ENCODE data around the gene LIMK1. TPM values are rescaled to one million over a fixed set of nuclear protein-coding genes. Genes with fewer than 3 reads are reported as not detected.
A peak's percentile ranks its signal among the peaks of the same experiment; 100 is the strongest.
"Not testable (repeated sequence)": the region's sequence is repeated elsewhere in the genome, so short reads cannot be mapped to it uniquely, and the experiment has no call there.

The LIMK1 gene
- total RNA-seq, 3 donors from 2014 or later: 17.9 to 22.1 (median 19.3) TPM

DNA sequence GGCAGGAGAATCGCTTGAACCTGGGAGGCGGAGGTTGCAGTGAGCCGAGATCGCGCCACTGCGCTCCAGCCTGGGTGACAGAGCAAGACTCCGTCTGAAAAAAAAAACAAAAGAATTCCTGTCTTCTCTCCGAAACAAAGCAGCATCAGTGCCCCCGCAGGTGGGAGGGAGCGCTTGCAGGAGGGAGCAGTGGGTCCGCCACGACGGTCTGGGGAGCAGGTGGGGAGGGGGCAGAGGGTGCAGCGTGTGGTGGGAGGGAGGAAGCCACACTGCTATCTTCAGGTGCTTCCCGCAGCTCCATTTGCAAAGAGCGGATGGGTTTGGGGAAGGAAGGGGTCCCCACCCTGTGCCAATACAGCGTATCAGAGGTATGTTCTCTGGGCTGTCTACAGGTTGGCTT lies 31.7 kb downstream of the LIMK1 start:
- no peaks in the 10 kb centered on the region for H3K4me1 Mint-ChIP-seq (ENCODE audit: low read depth)
- no peak for ATAC-seq

DNA sequence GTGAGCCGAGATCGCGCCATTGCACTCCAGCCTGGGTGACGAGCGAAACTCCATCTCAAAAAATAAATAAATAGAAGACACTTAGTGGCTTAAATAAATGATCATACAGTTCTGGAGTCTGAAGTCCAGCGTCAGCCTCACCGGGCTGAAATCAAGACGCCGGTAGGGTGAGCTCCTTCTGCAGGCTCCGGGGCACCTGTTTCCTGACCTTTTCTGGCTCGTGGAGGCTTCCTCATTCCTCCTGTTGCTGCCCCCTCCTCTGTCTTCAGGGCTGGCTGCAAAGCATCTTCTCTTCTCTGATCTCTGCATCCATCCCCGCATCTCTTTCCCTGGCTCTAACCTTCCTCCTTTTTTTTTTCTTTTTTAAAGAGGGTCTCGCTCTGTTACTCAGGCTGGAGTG lies 32.8 kb downstream of the LIMK1 start:
- no peak for DNase-seq
- no peak for ATAC-seq
- Mint-ChIP-seq H3K27me3 (ENCODE audit: low read depth) (no peaks in the 10 kb centered on the region), H3K36me3 (ENCODE audit: insufficient read depth) (peaks cover 11% of the 10 kb centered on the region), H3K4me1 (ENCODE audit: low read depth) (no peaks in the 10 kb centered on the region), H3K4me3 (no peak overlapping the region), H3K9me3 (no peaks in the 10 kb centered on the region)

More for the DNA sequence above, 31.7 kb downstream of the LIMK1 start:
- no peak overlapping the region for H3K4me3 Mint-ChIP-seq
- no peaks in the 10 kb centered on the region for H3K27me3 Mint-ChIP-seq (ENCODE audit: low read depth)
- peaks cover 10% of the 10 kb centered on the region for H3K36me3 Mint-ChIP-seq (ENCODE audit: insufficient read depth)
- no peak for DNase-seq
- no peaks in the 10 kb centered on the region for H3K9me3 Mint-ChIP-seq

- H3K36me3 Mint-ChIP-seq (ENCODE audit: insufficient read depth): peaks cover 11% of the 10 kb centered on the region
- no peak overlapping the region for H3K4me3 Mint-ChIP-seq
- DNase-seq (no peak), ATAC-seq (no peak)
- no peaks in the 10 kb centered on the region for H3K27me3 Mint-ChIP-seq (ENCODE audit: low read depth)
- no peaks in the 10 kb centered on the region for H3K9me3 Mint-ChIP-seq
- no peaks in the 10 kb centered on the region for H3K4me1 Mint-ChIP-seq (ENCODE audit: low read depth)
Measured at GRCh38 chr7:74119831-74120230, 36.2 kb downstream of the LIMK1 start.

GRCh38 chr7:74121401-74122249 lies 38.0 kb downstream of the LIMK1 start:
- DNase-seq (no peak), ATAC-seq (no peak)
- no peaks in the 10 kb centered on the region for H3K4me1 Mint-ChIP-seq (ENCODE audit: low read depth)
- H3K9me3 Mint-ChIP-seq: no peaks in the 10 kb centered on the region
- no peaks in the 10 kb centered on the region for H3K27me3 Mint-ChIP-seq (ENCODE audit: low read depth)
- H3K36me3 Mint-ChIP-seq (ENCODE audit: insufficient read depth): peaks cover 11% of the 10 kb centered on the region
- H3K4me3 Mint-ChIP-seq: no peak overlapping the region

DNA sequence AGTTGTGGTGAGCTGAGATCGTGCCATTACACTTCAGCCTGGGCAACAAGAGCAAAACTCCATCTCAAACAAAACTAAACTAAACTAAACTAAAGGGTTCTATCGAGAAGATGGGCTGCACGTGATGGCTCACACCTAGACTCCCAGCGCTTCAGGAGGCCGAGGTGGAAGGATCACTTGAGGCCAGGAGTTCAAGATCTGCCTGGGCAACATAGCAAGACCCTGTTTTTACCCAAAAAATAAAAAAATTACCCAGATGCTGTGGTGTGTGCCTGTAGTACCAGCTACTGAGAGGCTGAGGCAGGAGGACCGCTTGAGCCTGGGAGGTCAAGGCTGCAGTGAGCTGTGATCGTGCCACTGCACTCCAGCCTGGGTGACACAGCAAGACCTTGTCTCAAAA lies 40.3 kb downstream of the LIMK1 start:
- DNase-seq; ATAC-seq; H3K27me3 Mint-ChIP-seq (ENCODE audit: low read depth); H3K9me3 Mint-ChIP-seq; H3K36me3 Mint-ChIP-seq (ENCODE audit: insufficient read depth); H3K4me3 Mint-ChIP-seq; H3K4me1 Mint-ChIP-seq (ENCODE audit: low read depth): not testable (repeated sequence)

GRCh38 chr7:74126220-74126880 lies 42.7 kb downstream of the LIMK1 start:
- peaks cover 2% of the 10 kb centered on the region for H3K36me3 Mint-ChIP-seq (ENCODE audit: insufficient read depth)
- no peaks in the 10 kb centered on the region for H3K9me3 Mint-ChIP-seq
- H3K4me1 Mint-ChIP-seq (ENCODE audit: low read depth): no peaks in the 10 kb centered on the region
- DNase-seq: no peak
- no peaks in the 10 kb centered on the region for H3K27me3 Mint-ChIP-seq (ENCODE audit: low read depth)
- ATAC-seq: no peak
- no peak overlapping the region for H3K4me3 Mint-ChIP-seq

DNA sequence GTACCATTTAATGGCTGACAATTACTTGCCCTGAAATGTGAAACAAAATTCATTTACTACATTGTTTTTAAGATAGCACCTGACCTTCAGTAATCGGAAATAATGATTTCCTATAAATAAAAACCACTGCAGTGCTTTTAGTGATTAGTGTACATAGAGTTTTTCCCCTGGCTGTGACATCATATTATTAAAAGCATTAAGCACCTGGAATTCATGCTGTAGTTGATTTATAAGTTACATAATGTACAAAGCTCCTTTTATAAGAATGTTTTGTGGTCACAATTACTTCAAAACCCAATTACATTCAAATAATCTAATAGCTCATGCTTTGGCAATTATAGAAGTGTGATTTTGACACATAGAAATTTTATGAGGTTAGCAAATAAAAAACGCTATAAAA lies 46.3 kb downstream of the LIMK1 start:
- Mint-ChIP-seq H3K9me3 (no peaks in the 10 kb centered on the region), H3K4me3 (no peak overlapping the region), H3K4me1 (ENCODE audit: low read depth) (no peaks in the 10 kb centered on the region), H3K27me3 (ENCODE audit: low read depth) (no peaks in the 10 kb centered on the region), H3K36me3 (ENCODE audit: insufficient read depth) (no peaks in the 10 kb centered on the region)
- DNase-seq (no peak), ATAC-seq (no peak)

GRCh38 chr7:74130518-74130917 lies 46.9 kb downstream of the LIMK1 start:
- Mint-ChIP-seq H3K9me3 (no peaks in the 10 kb centered on the region), H3K4me1 (ENCODE audit: low read depth) (no peaks in the 10 kb centered on the region), H3K36me3 (ENCODE audit: insufficient read depth) (no peaks in the 10 kb centered on the region), H3K27me3 (ENCODE audit: low read depth) (no peaks in the 10 kb centered on the region), H3K4me3 (no peak overlapping the region)
- no peak for ATAC-seq
- no peak for DNase-seq

- Mint-ChIP-seq H3K27me3 (ENCODE audit: low read depth) (no peaks in the 10 kb centered on the region), H3K4me1 (ENCODE audit: low read depth) (no peaks in the 10 kb centered on the region), H3K36me3 (ENCODE audit: insufficient read depth) (no peaks in the 10 kb centered on the region), H3K9me3 (no peaks in the 10 kb centered on the region), H3K4me3 (no peak overlapping the region)
- ATAC-seq (peak in 1 of 2 donors; percentile 18), DNase-seq (no peak)
Measured at GRCh38 chr7:74134117-74134620, 50.6 kb downstream of the LIMK1 start.

DNA sequence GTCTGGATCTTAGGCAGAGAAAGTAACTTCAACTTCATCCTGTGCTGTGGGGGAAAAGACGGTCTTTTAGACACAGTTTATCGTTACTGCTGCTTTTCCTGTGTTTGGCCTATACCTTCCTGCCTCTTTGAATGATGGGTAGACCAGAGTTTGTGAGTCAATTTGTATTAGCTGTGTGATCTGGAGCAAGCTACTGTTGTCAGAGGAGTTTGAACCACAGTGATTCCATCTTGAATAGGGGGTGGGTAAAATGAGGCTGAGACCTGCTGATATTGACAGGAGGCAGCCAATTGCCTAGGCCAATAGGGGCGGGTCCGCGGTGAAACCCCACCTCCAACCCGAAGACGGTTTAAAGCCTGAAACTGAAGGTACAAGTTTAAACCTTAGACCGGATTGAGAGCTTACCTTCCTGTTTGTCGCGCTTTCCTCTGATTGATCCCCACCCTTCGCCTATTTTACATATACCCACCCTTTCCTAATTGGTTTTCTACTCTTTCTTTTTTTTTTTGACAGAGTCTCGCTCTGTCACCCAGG lies 54.8 kb downstream of the LIMK1 start:
- H3K27me3 Mint-ChIP-seq (ENCODE audit: low read depth): no peaks in the 10 kb centered on the region
- H3K4me3 Mint-ChIP-seq: no peak overlapping the region
- H3K4me1 Mint-ChIP-seq (ENCODE audit: low read depth): peaks cover 2% of the 10 kb centered on the region
- H3K9me3 Mint-ChIP-seq: no peaks in the 10 kb centered on the region
- no peaks in the 10 kb centered on the region for H3K36me3 Mint-ChIP-seq (ENCODE audit: insufficient read depth)
- ATAC-seq: no peak
- DNase-seq: no peak

DNA sequence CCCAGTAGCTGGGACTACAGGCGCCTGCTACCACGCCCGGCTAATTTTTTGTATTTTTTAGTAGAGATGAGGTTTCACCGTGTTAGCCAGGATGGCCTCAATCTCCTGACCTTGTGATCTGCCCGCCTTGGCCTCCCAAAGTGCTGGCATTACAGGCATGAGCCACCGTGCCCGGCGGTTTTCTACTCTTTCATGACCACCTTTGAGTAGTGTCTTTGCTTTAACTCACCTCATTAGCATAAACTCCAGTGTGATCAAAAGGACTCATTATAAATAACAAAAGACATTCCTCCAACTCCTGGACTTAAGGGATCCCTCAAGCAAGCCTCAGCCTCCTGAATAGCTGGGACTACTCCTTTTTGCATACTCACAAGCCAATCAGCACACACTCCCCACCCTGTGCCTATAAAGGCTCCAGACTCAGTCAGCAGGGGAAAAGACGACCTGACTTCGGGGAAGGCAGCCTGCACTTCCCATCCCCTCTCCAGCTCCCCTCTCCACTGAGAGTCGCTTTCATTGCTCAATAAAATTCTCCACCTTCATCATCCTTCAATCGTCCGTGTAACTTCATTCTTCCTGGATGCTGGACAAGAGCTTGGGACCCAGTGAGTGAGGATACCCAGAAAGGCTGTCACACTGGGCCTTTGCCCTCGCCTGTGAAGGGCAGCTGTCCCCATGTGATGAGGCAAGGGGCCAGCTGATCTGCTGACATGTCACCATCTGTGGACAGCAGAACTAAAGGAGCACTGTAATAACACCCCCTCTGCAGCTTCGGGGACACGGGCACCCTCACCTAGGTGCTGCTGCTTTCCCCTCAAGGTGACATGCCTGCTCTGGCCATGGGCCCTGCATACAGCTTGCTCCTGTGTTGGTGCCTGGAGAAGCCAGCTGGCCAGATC lies 55.6 kb downstream of the LIMK1 start:
- Mint-ChIP-seq H3K36me3 (ENCODE audit: insufficient read depth) (no peaks in the 10 kb centered on the region), H3K27me3 (ENCODE audit: low read depth) (no peaks in the 10 kb centered on the region), H3K9me3 (no peaks in the 10 kb centered on the region), H3K4me1 (ENCODE audit: low read depth) (peaks cover 2% of the 10 kb centered on the region), H3K4me3 (no peak overlapping the region)
- ATAC-seq (no peak), DNase-seq (no peak)

- DNase-seq (no peak), ATAC-seq (no peak)
- Mint-ChIP-seq H3K4me1 (ENCODE audit: low read depth) (peaks cover 2% of the 10 kb centered on the region), H3K36me3 (ENCODE audit: insufficient read depth) (no peaks in the 10 kb centered on the region), H3K27me3 (ENCODE audit: low read depth) (peaks cover 3% of the 10 kb centered on the region), H3K9me3 (no peaks in the 10 kb centered on the region), H3K4me3 (no peak overlapping the region)
Measured at GRCh38 chr7:74141705-74142104, 58.1 kb downstream of the LIMK1 start.

DNA sequence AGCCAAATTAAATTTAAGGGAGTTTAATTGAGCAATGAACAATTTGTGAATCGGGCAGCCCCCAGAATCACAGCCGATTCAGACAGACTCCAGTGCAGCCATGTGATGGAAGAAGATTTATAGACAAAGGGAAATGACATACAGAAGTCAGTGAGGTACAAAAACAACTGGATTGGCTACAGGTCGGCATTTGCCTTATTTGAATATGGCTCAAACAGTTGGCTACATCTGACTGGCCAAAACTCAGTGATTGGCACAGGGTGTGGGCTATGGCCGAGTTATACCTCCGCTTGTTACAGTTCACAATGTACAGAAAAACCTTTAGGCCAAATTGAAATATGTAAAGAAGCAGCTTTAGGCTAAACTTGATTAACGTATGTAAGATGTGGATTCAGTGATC lies 59.8 kb downstream of the LIMK1 start:
- Mint-ChIP-seq H3K4me3 (no peak overlapping the region), H3K36me3 (ENCODE audit: insufficient read depth) (no peaks in the 10 kb centered on the region), H3K27me3 (ENCODE audit: low read depth) (peaks cover 3% of the 10 kb centered on the region), H3K9me3 (no peaks in the 10 kb centered on the region), H3K4me1 (ENCODE audit: low read depth) (peaks cover 2% of the 10 kb centered on the region)
- no peak for DNase-seq
- ATAC-seq: no peak

GRCh38 chr7:74148491-74148890 lies 64.9 kb downstream of the LIMK1 start:
- Mint-ChIP-seq H3K9me3 (no peaks in the 10 kb centered on the region), H3K4me1 (ENCODE audit: low read depth) (no peaks in the 10 kb centered on the region), H3K36me3 (ENCODE audit: insufficient read depth) (no peaks in the 10 kb centered on the region), H3K27me3 (ENCODE audit: low read depth) (peaks cover 3% of the 10 kb centered on the region), H3K4me3 (no peak overlapping the region)
- DNase-seq (no peak), ATAC-seq (no peak)

All from activated T-cell treated with anti-CD3 and anti-CD28 coated beads, Interleukin-2, amount 50 U/mL, for 4 hours (primary cell).